ENCODE measurements around the gene STRAP. TPM values are rescaled to one million over a fixed set of nuclear protein-coding genes. Genes with fewer than 3 reads are reported as not detected.

Gene STRAP
- polyA plus RNA-seq, 1 of the 3 experiments (the other 2 are of a cell fraction) = 85.6 TPM

GRCh38 chr12:15928346-15928745, 46.2 kb downstream of the STRAP start (continued):
- TF ChIP-seq RXRA (IDR thresholded peaks at IDR 0.05; ENCODE audit: borderline replicate concordance, low read depth) (no peak), SMC3 (IDR thresholded peaks at IDR 0.05; ENCODE audit: low read depth, low read length) (no peak), NRF1 (IDR thresholded peaks at IDR 0.05; ENCODE audit: low read depth, low read length) (no peak), RAD21 (IDR thresholded peaks at IDR 0.05; ENCODE audit: low read length) (no peak), CHD2 (IDR thresholded peaks at IDR 0.05; ENCODE audit: low read length, partially characterized antibody) (no peak), TCF12 (IDR thresholded peaks at IDR 0.05) (peak; percentile 62), POLR2AphosphoS5 (IDR thresholded peaks at IDR 0.05; ENCODE audit: low read depth, low read length) (peak; percentile 17; the same call in 1 of the 2 replicates), ELF1 (IDR thresholded peaks at IDR 0.05) (no peak), CTCF (IDR thresholded peaks at IDR 0.05) (no peak)
- TF ChIP-seq, protein P1, sequence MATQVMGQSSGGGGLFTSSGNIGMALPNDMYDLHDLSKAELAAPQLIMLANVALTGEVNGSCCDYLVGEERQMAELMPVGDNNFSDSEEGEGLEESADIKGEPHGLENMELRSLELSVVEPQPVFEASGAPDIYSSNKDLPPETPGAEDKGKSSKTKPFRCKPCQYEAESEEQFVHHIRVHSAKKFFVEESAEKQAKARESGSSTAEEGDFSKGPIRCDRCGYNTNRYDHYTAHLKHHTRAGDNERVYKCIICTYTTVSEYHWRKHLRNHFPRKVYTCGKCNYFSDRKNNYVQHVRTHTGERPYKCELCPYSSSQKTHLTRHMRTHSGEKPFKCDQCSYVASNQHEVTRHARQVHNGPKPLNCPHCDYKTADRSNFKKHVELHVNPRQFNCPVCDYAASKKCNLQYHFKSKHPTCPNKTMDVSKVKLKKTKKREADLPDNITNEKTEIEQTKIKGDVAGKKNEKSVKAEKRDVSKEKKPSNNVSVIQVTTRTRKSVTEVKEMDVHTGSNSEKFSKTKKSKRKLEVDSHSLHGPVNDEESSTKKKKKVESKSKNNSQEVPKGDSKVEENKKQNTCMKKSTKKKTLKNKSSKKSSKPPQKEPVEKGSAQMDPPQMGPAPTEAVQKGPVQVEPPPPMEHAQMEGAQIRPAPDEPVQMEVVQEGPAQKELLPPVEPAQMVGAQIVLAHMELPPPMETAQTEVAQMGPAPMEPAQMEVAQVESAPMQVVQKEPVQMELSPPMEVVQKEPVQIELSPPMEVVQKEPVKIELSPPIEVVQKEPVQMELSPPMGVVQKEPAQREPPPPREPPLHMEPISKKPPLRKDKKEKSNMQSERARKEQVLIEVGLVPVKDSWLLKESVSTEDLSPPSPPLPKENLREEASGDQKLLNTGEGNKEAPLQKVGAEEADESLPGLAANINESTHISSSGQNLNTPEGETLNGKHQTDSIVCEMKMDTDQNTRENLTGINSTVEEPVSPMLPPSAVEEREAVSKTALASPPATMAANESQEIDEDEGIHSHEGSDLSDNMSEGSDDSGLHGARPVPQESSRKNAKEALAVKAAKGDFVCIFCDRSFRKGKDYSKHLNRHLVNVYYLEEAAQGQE (IDR thresholded peaks at IDR 0.05; ENCODE audit: low read depth, low read length) = no peak

DNA sequence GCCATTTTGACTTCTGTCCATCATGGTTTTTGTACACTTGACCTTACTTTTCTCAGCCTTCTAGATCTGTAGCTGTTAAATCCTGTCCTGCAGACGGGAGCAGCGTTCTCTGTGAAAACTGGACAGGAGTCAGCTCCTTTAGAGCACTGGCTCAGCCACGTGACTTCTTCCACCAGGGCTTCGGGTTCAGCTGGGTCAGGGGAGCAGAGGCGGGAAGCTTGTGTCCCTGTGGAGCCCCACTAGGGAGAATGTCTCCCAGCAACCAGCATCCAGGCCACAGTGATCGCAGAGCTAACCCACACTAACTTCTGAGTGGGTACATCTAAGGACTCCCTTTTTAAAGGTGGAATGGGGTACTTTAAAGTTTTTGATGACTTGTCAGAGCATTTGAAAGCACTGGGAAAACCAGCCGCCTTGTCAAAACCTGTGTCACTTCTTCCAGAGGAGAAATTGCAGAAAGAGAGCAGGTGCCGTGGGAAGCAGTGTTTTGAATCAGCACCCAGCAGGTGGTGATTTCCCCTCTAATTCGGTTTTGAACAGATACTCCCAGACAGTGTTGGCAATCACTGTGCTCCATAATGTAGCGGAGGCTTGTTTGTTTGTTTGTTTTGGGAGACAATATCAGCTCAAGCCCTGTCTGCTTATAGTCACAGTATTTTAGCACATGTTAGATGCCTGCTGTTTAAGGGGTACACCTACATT, 46.8 kb downstream of the STRAP start:
- ChIA-PET POLR2A (no interaction called here), CTCF (interaction anchor here (1.3 to 1.8 kb wide), 2 partner anchors 11 to 21 kb away, joined by 3 to 4 read pairs; no protein-coding TSS in a partner anchor)
- Histone ChIP-seq H3K27ac (ENCODE audit: low read depth in 2 of 2, low read length in 1 of 2) (peak overlapping the region in 1 of 2 experiments; percentile 41; a peak in 1 of 4 replicates), H3K27me3 (ENCODE audit: insufficient read depth) (no peaks in the 10 kb centered on the region), H3K9me3 (no peaks in the 10 kb centered on the region), H3K4me3 (ENCODE audit: low read depth in 2 of 2, low read length in 1 of 2) (no peak overlapping the region), H4K20me1 (ENCODE audit: insufficient read depth) (no peaks in the 10 kb centered on the region), H3K9ac (no peak overlapping the region), H3K79me2 (ENCODE audit: insufficient read depth) (peaks cover 13% of the 10 kb centered on the region), H3K4me1 (ENCODE audit: control insufficient read depth in 1 of 2, insufficient read depth in 2 of 2, low read depth in 1 of 2, low read length in 1 of 2) (peaks cover 9 to 39% of the 10 kb centered on the region in 2 experiments; a peak in 3 of 4 replicates), H3K9me2 (no peaks in the 10 kb centered on the region), H2AFZ (ENCODE audit: low read depth) (peak overlapping the region; percentile 35; the same call in 1 of the 2 replicates), H3K36me3 (replicated peaks in 1 of 2; ENCODE audit: control insufficient read depth in 1 of 2, insufficient read depth in 2 of 2, low read length in 1 of 2) (no peaks in the 10 kb centered on the region), H3K4me2 (peak overlapping the region; percentile 65), H3F3A (replicated peaks; ENCODE audit: insufficient read depth) (peaks cover 17% of the 10 kb centered on the region)
- WGBS (ENCODE audit: low lambda C conversion rate) = 95% methylated on average over 10 of the region's 10 CpGs
- TF ChIP-seq, protein P1 (IDR thresholded peaks at IDR 0.05; ENCODE audit: low read depth, low read length) = no peak
- no peak for TF ChIP-seq CHD2 (IDR thresholded peaks at IDR 0.05; ENCODE audit: low read length, partially characterized antibody)
- no peak for TF ChIP-seq PBX3 (IDR thresholded peaks at IDR 0.05)
- TF ChIP-seq, protein P2, sequence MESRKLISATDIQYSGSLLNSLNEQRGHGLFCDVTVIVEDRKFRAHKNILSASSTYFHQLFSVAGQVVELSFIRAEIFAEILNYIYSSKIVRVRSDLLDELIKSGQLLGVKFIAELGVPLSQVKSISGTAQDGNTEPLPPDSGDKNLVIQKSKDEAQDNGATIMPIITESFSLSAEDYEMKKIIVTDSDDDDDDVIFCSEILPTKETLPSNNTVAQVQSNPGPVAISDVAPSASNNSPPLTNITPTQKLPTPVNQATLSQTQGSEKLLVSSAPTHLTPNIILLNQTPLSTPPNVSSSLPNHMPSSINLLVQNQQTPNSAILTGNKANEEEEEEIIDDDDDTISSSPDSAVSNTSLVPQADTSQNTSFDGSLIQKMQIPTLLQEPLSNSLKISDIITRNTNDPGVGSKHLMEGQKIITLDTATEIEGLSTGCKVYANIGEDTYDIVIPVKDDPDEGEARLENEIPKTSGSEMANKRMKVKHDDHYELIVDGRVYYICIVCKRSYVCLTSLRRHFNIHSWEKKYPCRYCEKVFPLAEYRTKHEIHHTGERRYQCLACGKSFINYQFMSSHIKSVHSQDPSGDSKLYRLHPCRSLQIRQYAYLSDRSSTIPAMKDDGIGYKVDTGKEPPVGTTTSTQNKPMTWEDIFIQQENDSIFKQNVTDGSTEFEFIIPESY (IDR thresholded peaks at IDR 0.05; ENCODE audit: borderline replicate concordance, low read depth) = no peak
- DNase-seq = no peak

All from SK-N-SH (cell line).